HG03066 (cell line): Measurements from ENCODE around the gene CRAT.

Experiments used
- ATAC-seq: cut with Tn5 transposase; IDR thresholded peaks from one replicate; pipeline ENCODE4 v1.9.1; 2021; ENCODE audit warnings: low read depth; ENCODE audit not compliant: unreplicated experiment

The CRAT gene

GRCh38 chr9:129110740-129111527, at the start of gene CRAT, which contains the start of gene PTPA:
TSS of gene CRAT (minus strand) at chr9:129110793. CDS start at chr9:129110509, 284 bp downstream.
TSS of gene PTPA (plus strand) at chr9:129111415. CDS start at chr9:129111601, 186 bp downstream.
- ATAC-seq, result peak; percentile 72

- ATAC-seq, result no peak
Measured at GRCh38 chr9:129156163-129156562, 45.6 kb upstream of the CRAT start.

GRCh38 chr9:129154866-129155477, 44.4 kb upstream of the CRAT start:
- ATAC-seq, result no peak

GRCh38 chr9:129151469-129151868, 40.9 kb upstream of the CRAT start:
- ATAC-seq, result no peak

- ATAC-seq, result no peak
Measured at GRCh38 chr9:129150672-129151211, 40.1 kb upstream of the CRAT start.

GRCh38 chr9:129150122-129150521, 39.5 kb upstream of the CRAT start:
- no peak for ATAC-seq

GRCh38 chr9:129149442-129149841, 38.8 kb upstream of the CRAT start:
- ATAC-seq, result no peak

- no peak for ATAC-seq
Measured at GRCh38 chr9:129148463-129149204, 38.0 kb upstream of the CRAT start.

GRCh38 chr9:129146441-129146941, 35.9 kb upstream of the CRAT start:
- no peak for ATAC-seq

- ATAC-seq, result no peak
Measured at GRCh38 chr9:129145841-129146292, 35.3 kb upstream of the CRAT start.

GRCh38 chr9:129145316-129145715, 34.7 kb upstream of the CRAT start:
- no peak for ATAC-seq

GRCh38 chr9:129143031-129143927, 32.7 kb upstream of the CRAT start:
- no peak for ATAC-seq

GRCh38 chr9:129142138-129142935, 31.7 kb upstream of the CRAT start:
- no peak for ATAC-seq

- no peak for ATAC-seq
Measured at GRCh38 chr9:129141066-129142041, 30.8 kb upstream of the CRAT start.

- ATAC-seq, result no peak
Measured at GRCh38 chr9:129140397-129141065, 29.9 kb upstream of the CRAT start.

- peak; percentile 61 for ATAC-seq
Measured at GRCh38 chr9:129139993-129140396, 29.4 kb upstream of the CRAT start.
